Omental fat pad (tissue), 4 donors: ENCODE data around the gene KCNIP1. TPM values are rescaled to one million over a fixed set of nuclear protein-coding genes. Genes with fewer than 3 reads are reported as not detected.
A peak's percentile ranks its signal among the peaks of the same experiment; 100 is the strongest.

Experiments used
- ATAC-seq: fragments of 150-250 bp; one replicate; pipeline ENCODE4 v1.9.1; 2016; ENCODE audit warnings: mild to moderate bottlenecking, moderate library complexity; ENCODE audit not compliant: low FRiP score
- DNase-seq: peaks from one replicate; pipeline ENCODE4 v3.0.0-alpha.2; 2019; ENCODE audit warnings: low spot score
- total RNA-seq, 4 donors: library from RNA; depleted of rRNA; stranded (reverse); fragments of >200 nt; gene quantifications; one replicate each; pipeline ENCODE4 v1.1.0, GENCODE V29; 2016
- TF ChIP-seq, protein P1 (sequence below), 3 donors: fragments of 450-650 bp; IDR thresholded peaks; one replicate each; pipeline ENCODE4 v1.5.1; 2016 to 2017; ENCODE audit warnings: antibody characterized with exemption in 3 of 3, mild to moderate bottlenecking in 3 of 3, moderate library complexity in 2 of 3

KCNIP1 gene
- total RNA-seq, 4 donors from 2014 or later: 0.25 TPM; not detected in 3

DNA sequence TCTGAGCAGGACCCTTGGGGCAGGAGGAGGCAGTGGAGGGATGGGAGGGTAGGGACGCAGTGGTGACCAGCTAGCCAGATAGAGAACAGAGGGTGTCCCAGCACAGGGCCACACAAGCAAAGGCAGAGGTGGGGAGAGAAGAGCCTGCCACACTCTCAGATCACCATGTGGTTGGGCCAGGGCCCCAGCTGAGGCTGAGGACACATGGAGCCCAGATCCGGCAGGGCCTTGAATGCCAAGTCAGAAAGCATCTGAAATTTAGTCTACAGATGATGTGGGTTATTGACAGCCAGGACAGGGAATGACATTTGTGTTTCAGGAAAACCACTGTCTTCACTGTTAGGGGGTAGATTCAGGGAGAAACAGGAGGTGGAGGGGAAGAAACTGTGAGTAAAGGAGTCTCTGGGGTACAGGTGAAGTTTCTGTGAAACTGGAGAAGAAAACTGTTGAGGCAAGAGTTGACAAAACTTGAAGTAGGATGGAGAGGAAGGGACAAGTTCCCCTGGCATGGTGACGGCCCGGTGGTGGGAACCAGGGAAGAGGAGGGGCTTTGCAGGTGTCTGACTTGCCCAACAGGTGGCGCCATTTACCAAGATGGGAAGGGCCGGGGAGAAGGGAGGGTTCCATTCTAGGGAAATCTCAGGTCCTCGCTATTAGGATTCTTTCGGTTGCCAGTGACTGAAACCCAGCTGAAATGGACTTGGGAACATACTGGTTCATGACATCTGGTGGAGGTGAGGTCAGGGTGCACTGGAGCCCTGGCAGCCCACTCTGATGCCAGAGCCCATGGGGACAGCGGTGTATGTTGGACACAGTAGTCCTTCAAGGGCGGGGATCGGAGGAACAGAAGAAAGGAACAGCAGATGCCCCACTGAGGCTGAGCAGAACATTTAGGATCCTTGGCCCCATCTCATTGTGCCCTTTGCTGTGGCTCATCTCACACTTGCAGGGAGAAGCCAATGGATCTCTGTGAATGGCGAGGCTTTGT lies 100.1 kb downstream of the KCNIP1 start:
- TF ChIP-seq, protein P1, sequence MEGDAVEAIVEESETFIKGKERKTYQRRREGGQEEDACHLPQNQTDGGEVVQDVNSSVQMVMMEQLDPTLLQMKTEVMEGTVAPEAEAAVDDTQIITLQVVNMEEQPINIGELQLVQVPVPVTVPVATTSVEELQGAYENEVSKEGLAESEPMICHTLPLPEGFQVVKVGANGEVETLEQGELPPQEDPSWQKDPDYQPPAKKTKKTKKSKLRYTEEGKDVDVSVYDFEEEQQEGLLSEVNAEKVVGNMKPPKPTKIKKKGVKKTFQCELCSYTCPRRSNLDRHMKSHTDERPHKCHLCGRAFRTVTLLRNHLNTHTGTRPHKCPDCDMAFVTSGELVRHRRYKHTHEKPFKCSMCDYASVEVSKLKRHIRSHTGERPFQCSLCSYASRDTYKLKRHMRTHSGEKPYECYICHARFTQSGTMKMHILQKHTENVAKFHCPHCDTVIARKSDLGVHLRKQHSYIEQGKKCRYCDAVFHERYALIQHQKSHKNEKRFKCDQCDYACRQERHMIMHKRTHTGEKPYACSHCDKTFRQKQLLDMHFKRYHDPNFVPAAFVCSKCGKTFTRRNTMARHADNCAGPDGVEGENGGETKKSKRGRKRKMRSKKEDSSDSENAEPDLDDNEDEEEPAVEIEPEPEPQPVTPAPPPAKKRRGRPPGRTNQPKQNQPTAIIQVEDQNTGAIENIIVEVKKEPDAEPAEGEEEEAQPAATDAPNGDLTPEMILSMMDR (IDR thresholded peaks at IDR 0.05): no peak
- DNase-seq (no peak), ATAC-seq (no peak)

- no peak for DNase-seq
- TF ChIP-seq, protein P1 (IDR thresholded peaks at IDR 0.05): no peak
- ATAC-seq: no peak
Observed at GRCh38 chr5:170606941-170607340, 103.1 kb downstream of the KCNIP1 start.

GRCh38 chr5:170611449-170612090 lies 107.8 kb downstream of the KCNIP1 start:
- TF ChIP-seq, protein P1 (IDR thresholded peaks at IDR 0.05): no peak
- no peak for DNase-seq
- ATAC-seq: no peak

DNA sequence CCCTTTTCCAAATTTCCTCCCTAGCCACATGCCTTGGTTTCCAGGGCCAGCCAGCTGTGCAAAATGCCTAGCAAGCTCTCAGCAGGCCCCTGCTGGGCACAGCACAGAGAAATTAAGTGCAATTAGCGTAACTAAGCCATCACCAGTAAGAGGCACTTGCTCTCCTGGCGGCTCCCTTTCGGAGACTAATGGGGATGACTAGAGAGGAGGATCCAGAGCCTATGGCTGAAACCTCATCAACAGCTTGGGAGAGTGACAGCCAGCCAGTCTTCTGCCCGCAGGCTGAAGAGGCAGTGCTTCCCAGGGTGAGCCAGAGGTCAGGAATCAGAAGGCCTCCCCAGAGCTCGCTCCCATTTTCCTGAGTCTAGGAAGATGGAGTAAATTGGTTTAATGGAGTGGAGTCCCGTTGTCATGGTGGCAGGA lies 108.4 kb downstream of the KCNIP1 start:
- DNase-seq (no peak), ATAC-seq (no peak)
- TF ChIP-seq, protein P1 (IDR thresholded peaks at IDR 0.05): no peak

GRCh38 chr5:170614065-170614490 lies 110.3 kb downstream of the KCNIP1 start:
- ATAC-seq (no peak), DNase-seq (no peak)
- TF ChIP-seq, protein P1 (IDR thresholded peaks at IDR 0.05): no peak

GRCh38 chr5:170614720-170615119 lies 110.9 kb downstream of the KCNIP1 start:
- DNase-seq (no peak), ATAC-seq (peak; percentile 64)
- TF ChIP-seq, protein P1 (IDR thresholded peaks at IDR 0.05): no peak
